Endothelial cell of umbilical vein (primary cell): ENCODE results near the gene HHIP.

Source experiments
- EZH2 ChIP-seq: IDR thresholded peaks from 2 replicates; pipeline ENCODE4 v1.6.1; 2012; ENCODE audit warnings: borderline replicate concordance, low read depth, mild to moderate bottlenecking, moderate library complexity, low read length, inconsistent platforms; ENCODE audit not compliant: severe bottlenecking
- GATA2 ChIP-seq: IDR thresholded peaks from 2 replicates; pipeline ENCODE4 v1.7.0; 2011; ENCODE audit warnings: low read depth, mild to moderate bottlenecking, moderate library complexity, mixed read lengths, low read length; ENCODE audit not compliant: insufficient read length, insufficient read depth
- JUN ChIP-seq: IDR thresholded peaks from 2 replicates; pipeline ENCODE4 v1.6.1; 2011; ENCODE audit warnings: borderline replicate concordance, low read depth; ENCODE audit not compliant: insufficient read length, insufficient read depth
- MAX ChIP-seq: IDR thresholded peaks from 2 replicates; pipeline ENCODE4 v1.6.1; 2011; ENCODE audit not compliant: insufficient read depth, insufficient read length
- MYC ChIP-seq: IDR thresholded peaks from one replicate; pipeline ENCODE4 v1.6.1; 2011; ENCODE audit warnings: mild to moderate bottlenecking, low read depth, low read length
- POLR2A ChIP-seq: IDR thresholded peaks from 2 replicates; pipeline ENCODE4 v1.6.1; 2012; ENCODE audit warnings: low read depth, mild to moderate bottlenecking, control low read depth, low read length
- POLR2AphosphoS5 ChIP-seq: IDR thresholded peaks from 2 replicates; pipeline ENCODE4 v1.6.1; 2012; ENCODE audit warnings: low read depth, mild to moderate bottlenecking, control low read depth, low read length, moderate library complexity; ENCODE audit not compliant: insufficient read depth
- TF ChIP-seq, protein P1 (sequence below), 2 donors: IDR thresholded peaks; 1 replicate in 1 of 2; 2 replicates in 1 of 2; pipeline ENCODE4 v1.5.1; 2011; ENCODE audit warnings: low read length in 2 of 2, mild to moderate bottlenecking in 2 of 2, moderate library complexity in 2 of 2, control low read depth in 1 of 2, inconsistent platforms in 1 of 2, low read depth in 1 of 2; ENCODE audit not compliant: insufficient read depth in 1 of 2; ENCODE audit errors: extremely low read depth in 1 of 2

DNA sequence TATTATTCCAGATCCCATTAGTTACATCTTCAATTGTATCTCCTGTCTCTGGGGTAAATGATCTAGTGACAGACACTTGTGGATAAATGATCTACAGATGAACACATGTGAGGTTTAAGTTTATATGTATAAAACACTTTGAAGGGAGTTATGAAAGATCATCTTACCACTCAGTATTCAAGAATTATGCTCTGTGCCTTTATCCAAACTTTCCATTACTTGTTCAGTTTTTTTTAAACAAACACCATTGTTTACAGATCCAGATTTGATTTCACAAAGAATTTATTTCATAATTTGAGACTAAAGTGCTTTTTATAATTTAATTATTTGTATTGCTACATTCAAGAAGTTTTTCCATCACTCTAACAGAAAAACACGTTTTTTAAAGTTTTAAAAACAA is 142.5 kb downstream of the HHIP start:
- TF ChIP-seq, protein P1, sequence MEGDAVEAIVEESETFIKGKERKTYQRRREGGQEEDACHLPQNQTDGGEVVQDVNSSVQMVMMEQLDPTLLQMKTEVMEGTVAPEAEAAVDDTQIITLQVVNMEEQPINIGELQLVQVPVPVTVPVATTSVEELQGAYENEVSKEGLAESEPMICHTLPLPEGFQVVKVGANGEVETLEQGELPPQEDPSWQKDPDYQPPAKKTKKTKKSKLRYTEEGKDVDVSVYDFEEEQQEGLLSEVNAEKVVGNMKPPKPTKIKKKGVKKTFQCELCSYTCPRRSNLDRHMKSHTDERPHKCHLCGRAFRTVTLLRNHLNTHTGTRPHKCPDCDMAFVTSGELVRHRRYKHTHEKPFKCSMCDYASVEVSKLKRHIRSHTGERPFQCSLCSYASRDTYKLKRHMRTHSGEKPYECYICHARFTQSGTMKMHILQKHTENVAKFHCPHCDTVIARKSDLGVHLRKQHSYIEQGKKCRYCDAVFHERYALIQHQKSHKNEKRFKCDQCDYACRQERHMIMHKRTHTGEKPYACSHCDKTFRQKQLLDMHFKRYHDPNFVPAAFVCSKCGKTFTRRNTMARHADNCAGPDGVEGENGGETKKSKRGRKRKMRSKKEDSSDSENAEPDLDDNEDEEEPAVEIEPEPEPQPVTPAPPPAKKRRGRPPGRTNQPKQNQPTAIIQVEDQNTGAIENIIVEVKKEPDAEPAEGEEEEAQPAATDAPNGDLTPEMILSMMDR (IDR thresholded peaks at IDR 0.05; ENCODE audit: extremely low read depth in 1 of 2, insufficient read depth in 1 of 2, low read depth in 1 of 2, low read length in 2 of 2): no peak
- TF ChIP-seq POLR2A (no peak), POLR2AphosphoS5 (no peak), MAX (no peak), EZH2 (no peak), JUN (no peak), MYC (no peak), GATA2 (no peak)
